GM20000 (cell line): ENCODE data around the gene CD96.
"Not testable (repeated sequence)": the region's sequence is repeated elsewhere in the genome, so short reads cannot be mapped to it uniquely, and the experiment has no call there.

Experiments
- DNase-seq: peaks from one replicate; pipeline ENCODE4 v3.0.0; 2012; ENCODE audit warnings: low spot score
- CTCF ChIP-seq: IDR thresholded peaks from 2 replicates; pipeline ENCODE4 v1.5.1; 2012; ENCODE audit warnings: mild to moderate bottlenecking, control low read depth; ENCODE audit errors: extremely low read depth, missing control alignments

Gene CD96

GRCh38 chr3:111618945-111619344, 76.9 kb downstream of the CD96 start:
- no peak for DNase-seq
- TF ChIP-seq CTCF, result no peak

- no peak for TF ChIP-seq CTCF
- no peak for DNase-seq
These were observed 77.8 kb downstream of the CD96 start for GRCh38 chr3:111619833-111620232.

- DNase-seq, result no peak
- TF ChIP-seq CTCF, result peak; percentile 31
These were observed 79.5 kb downstream of the CD96 start for GRCh38 chr3:111621535-111621934.

- no peak for DNase-seq
- no peak for TF ChIP-seq CTCF
These were observed 85.1 kb downstream of the CD96 start for GRCh38 chr3:111627092-111627491.

GRCh38 chr3:111629018-111629417, 87.0 kb downstream of the CD96 start:
- not testable (repeated sequence) for DNase-seq

- DNase-seq, result not testable (repeated sequence)
These were observed 88.6 kb downstream of the CD96 start for GRCh38 chr3:111630638-111631037.

GRCh38 chr3:111635403-111635802, 93.4 kb downstream of the CD96 start:
- TF ChIP-seq CTCF, result no peak
- DNase-seq, result no peak

GRCh38 chr3:111636366-111636885, 94.4 kb downstream of the CD96 start:
- no peak for TF ChIP-seq CTCF
- no peak for DNase-seq

- no peak for DNase-seq
- no peak for TF ChIP-seq CTCF
These were observed 97.3 kb downstream of the CD96 start for GRCh38 chr3:111639316-111639715.
